Measurements from ENCODE around the gene CDH22. TPM values are rescaled to one million over a fixed set of nuclear protein-coding genes. Genes with fewer than 3 reads are reported as not detected.

Gene CDH22
- total and polyA plus RNA-seq, 2 experiments from 2014 or later = 0.08 to 0.10 TPM

GRCh38 chr20:46219190-46219589, 89.1 kb downstream of the CDH22 start:
- H3K27ac Mint-ChIP-seq = no peak overlapping the region
- no peak for DNase-seq (ENCODE audit: low spot score)
- Histone ChIP-seq H3K27me3 (ENCODE audit: insufficient read depth) (no peaks in the 10 kb centered on the region), H3K4me2 (no peak overlapping the region), H4K20me1 (replicated peaks; ENCODE audit: insufficient read depth) (no peaks in the 10 kb centered on the region), H3F3A (replicated peaks; ENCODE audit: low read depth) (no peaks in the 10 kb centered on the region; the same call in 1 of the 2 replicates), H3K36me3 (ENCODE audit: insufficient read depth) (no peaks in the 10 kb centered on the region), H2AFZ (no peak overlapping the region), H3K79me2 (replicated peaks; ENCODE audit: insufficient read depth) (no peaks in the 10 kb centered on the region), H3K4me3 (no peak overlapping the region), H3K27ac (ENCODE audit: low read depth) (no peak overlapping the region), H3K9me2 (ENCODE audit: insufficient read depth) (no peaks in the 10 kb centered on the region), H3K4me1 (ENCODE audit: insufficient read depth) (peaks cover 46% of the 10 kb centered on the region)
- no peak for TF ChIP-seq JUNB (IDR thresholded peaks at IDR 0.05; ENCODE audit: unreplicated experiment)
- no peak for TF ChIP-seq CREB1 (CRISPR knock-in tag; IDR thresholded peaks at IDR 0.05; ENCODE audit: low read depth)
- no peak for TF ChIP-seq CTCF (conservative IDR thresholded peaks at IDR 0.05; ENCODE audit: low read depth in 2 of 2)
- TF ChIP-seq ZNF114 (CRISPR knock-in tag; IDR thresholded peaks at IDR 0.05) = no peak
- no peak for TF ChIP-seq NANOG (IDR thresholded peaks at IDR 0.05; ENCODE audit: borderline replicate concordance)
- TF ChIP-seq ETS1 (IDR thresholded peaks at IDR 0.05) = no peak
- no peak for TF ChIP-seq ZNF462 (CRISPR knock-in tag; IDR thresholded peaks at IDR 0.05)
- TF ChIP-seq ZNF331 (CRISPR knock-in tag; IDR thresholded peaks at IDR 0.05; ENCODE audit: low read depth) = no peak
- TF ChIP-seq, protein P1, sequence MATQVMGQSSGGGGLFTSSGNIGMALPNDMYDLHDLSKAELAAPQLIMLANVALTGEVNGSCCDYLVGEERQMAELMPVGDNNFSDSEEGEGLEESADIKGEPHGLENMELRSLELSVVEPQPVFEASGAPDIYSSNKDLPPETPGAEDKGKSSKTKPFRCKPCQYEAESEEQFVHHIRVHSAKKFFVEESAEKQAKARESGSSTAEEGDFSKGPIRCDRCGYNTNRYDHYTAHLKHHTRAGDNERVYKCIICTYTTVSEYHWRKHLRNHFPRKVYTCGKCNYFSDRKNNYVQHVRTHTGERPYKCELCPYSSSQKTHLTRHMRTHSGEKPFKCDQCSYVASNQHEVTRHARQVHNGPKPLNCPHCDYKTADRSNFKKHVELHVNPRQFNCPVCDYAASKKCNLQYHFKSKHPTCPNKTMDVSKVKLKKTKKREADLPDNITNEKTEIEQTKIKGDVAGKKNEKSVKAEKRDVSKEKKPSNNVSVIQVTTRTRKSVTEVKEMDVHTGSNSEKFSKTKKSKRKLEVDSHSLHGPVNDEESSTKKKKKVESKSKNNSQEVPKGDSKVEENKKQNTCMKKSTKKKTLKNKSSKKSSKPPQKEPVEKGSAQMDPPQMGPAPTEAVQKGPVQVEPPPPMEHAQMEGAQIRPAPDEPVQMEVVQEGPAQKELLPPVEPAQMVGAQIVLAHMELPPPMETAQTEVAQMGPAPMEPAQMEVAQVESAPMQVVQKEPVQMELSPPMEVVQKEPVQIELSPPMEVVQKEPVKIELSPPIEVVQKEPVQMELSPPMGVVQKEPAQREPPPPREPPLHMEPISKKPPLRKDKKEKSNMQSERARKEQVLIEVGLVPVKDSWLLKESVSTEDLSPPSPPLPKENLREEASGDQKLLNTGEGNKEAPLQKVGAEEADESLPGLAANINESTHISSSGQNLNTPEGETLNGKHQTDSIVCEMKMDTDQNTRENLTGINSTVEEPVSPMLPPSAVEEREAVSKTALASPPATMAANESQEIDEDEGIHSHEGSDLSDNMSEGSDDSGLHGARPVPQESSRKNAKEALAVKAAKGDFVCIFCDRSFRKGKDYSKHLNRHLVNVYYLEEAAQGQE (IDR thresholded peaks at IDR 0.05; ENCODE audit: unreplicated experiment) = no peak
- TF ChIP-seq EZH2 (IDR thresholded peaks at IDR 0.05; ENCODE audit: low read depth, unreplicated experiment) = no peak
- no peak for TF ChIP-seq STAT1 (IDR thresholded peaks at IDR 0.05; ENCODE audit: unreplicated experiment)
- TF ChIP-seq POLR2AphosphoS5 (IDR thresholded peaks at IDR 0.05; ENCODE audit: low read depth) = no peak
- no peak for TF ChIP-seq EZH2phosphoT487 (IDR thresholded peaks at IDR 0.05; ENCODE audit: unreplicated experiment)
- H3K36me3 Mint-ChIP-seq (ENCODE audit: low read depth) = no peaks in the 10 kb centered on the region
- no peak overlapping the region for H3K4me3 Mint-ChIP-seq
- ATAC-seq = no peak
- H3K27me3 Mint-ChIP-seq (ENCODE audit: insufficient read depth, low read depth, poor library complexity) = peaks cover 10% of the 10 kb centered on the region
- no peaks in the 10 kb centered on the region; the same call in 2 of the 3 replicates for H3K9me3 Mint-ChIP-seq
- peaks cover 55% of the 10 kb centered on the region for H3K4me1 Mint-ChIP-seq

Measured in GM23338 (cell line).